Breast epithelium (tissue), 3 donors: ENCODE data around the gene NPC1L1.

Experiments used
- POLR2A ChIP-seq: fragments of 450-650 bp; IDR thresholded peaks from one replicate; pipeline ENCODE4 v1.6.1; 2016; ENCODE audit warnings: antibody characterized with exemption, mild to moderate bottlenecking, moderate library complexity
- TF ChIP-seq, protein P1 (sequence below), 3 donors: fragments of 450-650 bp; IDR thresholded peaks; one replicate each; pipeline ENCODE4 v1.5.1; 2016 to 2017; ENCODE audit warnings: antibody characterized with exemption in 3 of 3, mild to moderate bottlenecking in 3 of 3, moderate library complexity in 3 of 3

GRCh38 chr7:44559485-44559884, 18.4 kb upstream of the NPC1L1 start:
- no peak for TF ChIP-seq POLR2A
- TF ChIP-seq, protein P1, sequence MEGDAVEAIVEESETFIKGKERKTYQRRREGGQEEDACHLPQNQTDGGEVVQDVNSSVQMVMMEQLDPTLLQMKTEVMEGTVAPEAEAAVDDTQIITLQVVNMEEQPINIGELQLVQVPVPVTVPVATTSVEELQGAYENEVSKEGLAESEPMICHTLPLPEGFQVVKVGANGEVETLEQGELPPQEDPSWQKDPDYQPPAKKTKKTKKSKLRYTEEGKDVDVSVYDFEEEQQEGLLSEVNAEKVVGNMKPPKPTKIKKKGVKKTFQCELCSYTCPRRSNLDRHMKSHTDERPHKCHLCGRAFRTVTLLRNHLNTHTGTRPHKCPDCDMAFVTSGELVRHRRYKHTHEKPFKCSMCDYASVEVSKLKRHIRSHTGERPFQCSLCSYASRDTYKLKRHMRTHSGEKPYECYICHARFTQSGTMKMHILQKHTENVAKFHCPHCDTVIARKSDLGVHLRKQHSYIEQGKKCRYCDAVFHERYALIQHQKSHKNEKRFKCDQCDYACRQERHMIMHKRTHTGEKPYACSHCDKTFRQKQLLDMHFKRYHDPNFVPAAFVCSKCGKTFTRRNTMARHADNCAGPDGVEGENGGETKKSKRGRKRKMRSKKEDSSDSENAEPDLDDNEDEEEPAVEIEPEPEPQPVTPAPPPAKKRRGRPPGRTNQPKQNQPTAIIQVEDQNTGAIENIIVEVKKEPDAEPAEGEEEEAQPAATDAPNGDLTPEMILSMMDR (IDR thresholded peaks at IDR 0.05), result no peak
